OCI-LY1 (cell line): Measurements from ENCODE around the gene PRR22.

Experiments
- CTCF ChIP-seq: fragments of 200-600 bp; sonication (generic), shearing (Covaris generic); IDR thresholded peaks from 2 replicates; pipeline ENCODE4 v1.5.1; 2017; ENCODE audit warnings: mild to moderate bottlenecking, antibody characterized with exemption, low read length, moderate library complexity, mixed read lengths
- EZH2 ChIP-seq: fragments of 200-600 bp; sonication (generic), shearing (Covaris generic); IDR thresholded peaks from 2 replicates; pipeline ENCODE4 v1.8.0; 2017; ENCODE audit warnings: borderline replicate concordance, mixed run types, mild to moderate bottlenecking, antibody characterized with exemption, low read length, moderate library complexity, mixed read lengths

- no peak for TF ChIP-seq CTCF
- no peak for TF ChIP-seq EZH2
Observed at GRCh38 chr19:5829567-5830310, 45.2 kb upstream of the PRR22 start.
